HepG2 (cell line): ENCODE data around the gene IL1RAP. TPM values are rescaled to one million over a fixed set of nuclear protein-coding genes. Genes with fewer than 3 reads are reported as not detected.

ENCODE experiments used
- FOXJ3 ChIP-seq: sonication (generic); formaldehyde crosslinking; IDR thresholded peaks from 2 replicates; pipeline ENCODE4 v1.4.0; 2020; ENCODE audit warnings: missing genetic modification reagents, mild to moderate bottlenecking, borderline replicate concordance
- IRX3 ChIP-seq: sonication (generic); formaldehyde crosslinking; IDR thresholded peaks from 2 replicates; pipeline ENCODE4 v1.8.1; 2023; ENCODE audit warnings: mild to moderate bottlenecking, low read depth, missing genetic modification reagents, borderline replicate concordance
- MED1 ChIP-seq: sonication (generic); formaldehyde crosslinking; IDR thresholded peaks from 2 replicates; pipeline ENCODE4 v1.4.0; 2020; ENCODE audit warnings: missing genetic modification reagents
- MXD4 ChIP-seq: IDR thresholded peaks from 2 replicates; pipeline ENCODE4 v1.6.1; 2016; ENCODE audit warnings: mild to moderate bottlenecking, missing biosample characterization, missing genetic modification reagents
- PLSCR1 ChIP-seq: sonication (generic); formaldehyde crosslinking; IDR thresholded peaks from 2 replicates; pipeline ENCODE4 v1.5.0; 2020; ENCODE audit warnings: missing genetic modification reagents, mild to moderate bottlenecking, borderline replicate concordance
- PRMT3 ChIP-seq: sonication (generic); formaldehyde crosslinking; IDR thresholded peaks from 2 replicates; pipeline ENCODE4 v1.8.1; 2022; ENCODE audit warnings: low read depth, mild to moderate bottlenecking, moderate library complexity, missing genetic modification reagents, borderline replicate concordance
- THAP11 ChIP-seq: IDR thresholded peaks from 2 replicates; pipeline ENCODE4 v1.6.1; 2016; ENCODE audit warnings: missing biosample characterization, missing genetic modification reagents
- TMF1 ChIP-seq: sonication (generic); formaldehyde crosslinking; IDR thresholded peaks from 2 replicates; pipeline ENCODE4 v1.8.1; 2022; ENCODE audit warnings: low read depth, missing genetic modification reagents
- XBP1 ChIP-seq: sonication (generic); formaldehyde crosslinking; IDR thresholded peaks from 2 replicates; pipeline ENCODE4 v1.5.0; 2020; ENCODE audit warnings: missing genetic modification reagents
- ZFP1 ChIP-seq: IDR thresholded peaks from 2 replicates; pipeline ENCODE4 v1.6.1; 2016
- ZMAT3 ChIP-seq: sonication (generic); formaldehyde crosslinking; conservative IDR thresholded peaks from 2 replicates; pipeline ENCODE4 v1.7.0; 2021; ENCODE audit warnings: missing genetic modification reagents
- ZNF20 ChIP-seq: sonication (generic); formaldehyde crosslinking; IDR thresholded peaks from 2 replicates; pipeline ENCODE4 v1.4.0; 2020; ENCODE audit warnings: mild to moderate bottlenecking, moderate library complexity, missing genetic modification reagents
- ZNF547 ChIP-seq: sonication (generic); formaldehyde crosslinking; IDR thresholded peaks from 2 replicates; pipeline ENCODE4 v1.5.1; 2020; ENCODE audit warnings: mild to moderate bottlenecking, missing genetic modification reagents
- ZNF788 ChIP-seq: sonication (generic); formaldehyde crosslinking; IDR thresholded peaks from 2 replicates; pipeline ENCODE4 v1.5.0; 2020; ENCODE audit warnings: mild to moderate bottlenecking, missing genetic modification reagents, borderline replicate concordance
- polyA plus RNA-seq, 8 experiments: library from polyadenylated mRNA; depleted of rRNA in 3 of 8; stranded (reverse) in 7 of 8; unstranded in 1 of 8; fragments of >200 nt; fragmentation: Illumina TruSeq in 4 of 8; extraction: Trizol in 4 of 8; gene quantifications; 2 replicates each; pipeline versions ENCODE4 v1.2.1 to v1.2.3, GENCODE V29; 2011 to 2016; ENCODE audit warnings: low read depth in 4 of 8, missing spikeins in 1 of 8, mixed read lengths in 1 of 8; ENCODE audit not compliant: insufficient read depth in 1 of 8
- total RNA-seq, 5 experiments: library from RNA; depleted of rRNA; stranded (reverse); fragments of >200 nt; fragmentation: Illumina TruSeq; extraction: Trizol; gene quantifications; 2 replicates each; pipeline ENCODE4 v1.2.3, GENCODE V29; 2016; ENCODE audit warnings: low read depth in 1 of 5
- TF ChIP-seq, protein P1 (sequence below): IDR thresholded peaks from 2 replicates; pipeline ENCODE4 v1.6.1; 2016; ENCODE audit warnings: low read depth, missing genetic modification reagents, missing compliant biosample characterization
- TF ChIP-seq, protein P2 (sequence below): sonication (generic); formaldehyde crosslinking; IDR thresholded peaks from 2 replicates; pipeline ENCODE4 v1.5.1; 2020; ENCODE audit warnings: mild to moderate bottlenecking, moderate library complexity, missing genetic modification reagents
- TF ChIP-seq, protein P3 (sequence below): sonication (generic); formaldehyde crosslinking; IDR thresholded peaks from 2 replicates; pipeline ENCODE4 v1.4.0; 2020; ENCODE audit warnings: missing genetic modification reagents

Gene IL1RAP
- total and polyA plus RNA-seq, 2 of the 13 experiments (the other 11 are each of a cell fraction or from before 2014, with no cell fraction given) = 18.3 to 54.9 TPM

DNA sequence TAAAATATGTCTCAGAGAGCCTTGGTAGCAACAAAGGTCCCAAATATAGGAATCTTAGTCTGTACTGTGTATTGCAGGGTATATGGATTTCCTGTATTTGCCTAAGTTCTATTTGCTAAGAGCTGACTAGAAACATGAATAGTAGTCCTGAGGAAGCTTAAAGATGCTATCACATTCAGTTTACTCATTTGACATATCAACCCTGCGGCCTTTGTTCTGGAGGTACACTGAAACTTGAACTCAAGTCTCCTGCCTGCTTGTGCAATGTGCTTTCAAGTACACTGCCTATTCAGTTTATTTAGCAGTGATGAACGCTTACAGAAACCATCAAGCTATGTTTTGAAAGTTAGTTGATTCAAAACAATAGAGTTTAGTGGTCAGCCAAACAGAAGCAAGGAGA is 21.1 kb downstream of the IL1RAP start (continued):
- TF ChIP-seq PLSCR1 (CRISPR knock-in tag) (no peak), FOXJ3 (CRISPR knock-in tag) (peak; percentile 81; the same call in 1 of the 2 replicates), TMF1 (CRISPR knock-in tag) (no peak), IRX3 (CRISPR knock-in tag) (no peak), MXD4 (peak; percentile 51; the same call in 1 of the 2 replicates), XBP1 (CRISPR knock-in tag) (no peak), MED1 (CRISPR knock-in tag) (peak; percentile 86), ZNF788 (CRISPR knock-in tag) (no peak; the same call in 1 of the 2 replicates), ZNF547 (no peak), PRMT3 (CRISPR knock-in tag) (0 out of 2 replicates have a peak, but pooled peaks have one; percentile 34), ZMAT3 (0 out of 2 replicates have a peak, but pooled peaks have one; percentile 24), ZNF20 (no peak), ZFP1 (CRISPR knock-in tag) (0 out of 2 replicates have a peak, but pooled peaks have one; percentile 43), THAP11 (CRISPR knock-in tag) (peak; percentile 63)
- TF ChIP-seq, protein P1, sequence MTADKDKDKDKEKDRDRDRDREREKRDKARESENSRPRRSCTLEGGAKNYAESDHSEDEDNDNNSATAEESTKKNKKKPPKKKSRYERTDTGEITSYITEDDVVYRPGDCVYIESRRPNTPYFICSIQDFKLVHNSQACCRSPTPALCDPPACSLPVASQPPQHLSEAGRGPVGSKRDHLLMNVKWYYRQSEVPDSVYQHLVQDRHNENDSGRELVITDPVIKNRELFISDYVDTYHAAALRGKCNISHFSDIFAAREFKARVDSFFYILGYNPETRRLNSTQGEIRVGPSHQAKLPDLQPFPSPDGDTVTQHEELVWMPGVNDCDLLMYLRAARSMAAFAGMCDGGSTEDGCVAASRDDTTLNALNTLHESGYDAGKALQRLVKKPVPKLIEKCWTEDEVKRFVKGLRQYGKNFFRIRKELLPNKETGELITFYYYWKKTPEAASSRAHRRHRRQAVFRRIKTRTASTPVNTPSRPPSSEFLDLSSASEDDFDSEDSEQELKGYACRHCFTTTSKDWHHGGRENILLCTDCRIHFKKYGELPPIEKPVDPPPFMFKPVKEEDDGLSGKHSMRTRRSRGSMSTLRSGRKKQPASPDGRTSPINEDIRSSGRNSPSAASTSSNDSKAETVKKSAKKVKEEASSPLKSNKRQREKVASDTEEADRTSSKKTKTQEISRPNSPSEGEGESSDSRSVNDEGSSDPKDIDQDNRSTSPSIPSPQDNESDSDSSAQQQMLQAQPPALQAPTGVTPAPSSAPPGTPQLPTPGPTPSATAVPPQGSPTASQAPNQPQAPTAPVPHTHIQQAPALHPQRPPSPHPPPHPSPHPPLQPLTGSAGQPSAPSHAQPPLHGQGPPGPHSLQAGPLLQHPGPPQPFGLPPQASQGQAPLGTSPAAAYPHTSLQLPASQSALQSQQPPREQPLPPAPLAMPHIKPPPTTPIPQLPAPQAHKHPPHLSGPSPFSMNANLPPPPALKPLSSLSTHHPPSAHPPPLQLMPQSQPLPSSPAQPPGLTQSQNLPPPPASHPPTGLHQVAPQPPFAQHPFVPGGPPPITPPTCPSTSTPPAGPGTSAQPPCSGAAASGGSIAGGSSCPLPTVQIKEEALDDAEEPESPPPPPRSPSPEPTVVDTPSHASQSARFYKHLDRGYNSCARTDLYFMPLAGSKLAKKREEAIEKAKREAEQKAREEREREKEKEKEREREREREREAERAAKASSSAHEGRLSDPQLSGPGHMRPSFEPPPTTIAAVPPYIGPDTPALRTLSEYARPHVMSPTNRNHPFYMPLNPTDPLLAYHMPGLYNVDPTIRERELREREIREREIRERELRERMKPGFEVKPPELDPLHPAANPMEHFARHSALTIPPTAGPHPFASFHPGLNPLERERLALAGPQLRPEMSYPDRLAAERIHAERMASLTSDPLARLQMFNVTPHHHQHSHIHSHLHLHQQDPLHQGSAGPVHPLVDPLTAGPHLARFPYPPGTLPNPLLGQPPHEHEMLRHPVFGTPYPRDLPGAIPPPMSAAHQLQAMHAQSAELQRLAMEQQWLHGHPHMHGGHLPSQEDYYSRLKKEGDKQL (CRISPR knock-in tag) = peak; percentile 80; the same call in 1 of the 2 replicates
- TF ChIP-seq, protein P2, sequence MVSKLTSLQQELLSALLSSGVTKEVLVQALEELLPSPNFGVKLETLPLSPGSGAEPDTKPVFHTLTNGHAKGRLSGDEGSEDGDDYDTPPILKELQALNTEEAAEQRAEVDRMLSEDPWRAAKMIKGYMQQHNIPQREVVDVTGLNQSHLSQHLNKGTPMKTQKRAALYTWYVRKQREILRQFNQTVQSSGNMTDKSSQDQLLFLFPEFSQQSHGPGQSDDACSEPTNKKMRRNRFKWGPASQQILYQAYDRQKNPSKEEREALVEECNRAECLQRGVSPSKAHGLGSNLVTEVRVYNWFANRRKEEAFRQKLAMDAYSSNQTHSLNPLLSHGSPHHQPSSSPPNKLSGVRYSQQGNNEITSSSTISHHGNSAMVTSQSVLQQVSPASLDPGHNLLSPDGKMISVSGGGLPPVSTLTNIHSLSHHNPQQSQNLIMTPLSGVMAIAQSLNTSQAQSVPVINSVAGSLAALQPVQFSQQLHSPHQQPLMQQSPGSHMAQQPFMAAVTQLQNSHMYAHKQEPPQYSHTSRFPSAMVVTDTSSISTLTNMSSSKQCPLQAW = no peak
- TF ChIP-seq, protein P3, sequence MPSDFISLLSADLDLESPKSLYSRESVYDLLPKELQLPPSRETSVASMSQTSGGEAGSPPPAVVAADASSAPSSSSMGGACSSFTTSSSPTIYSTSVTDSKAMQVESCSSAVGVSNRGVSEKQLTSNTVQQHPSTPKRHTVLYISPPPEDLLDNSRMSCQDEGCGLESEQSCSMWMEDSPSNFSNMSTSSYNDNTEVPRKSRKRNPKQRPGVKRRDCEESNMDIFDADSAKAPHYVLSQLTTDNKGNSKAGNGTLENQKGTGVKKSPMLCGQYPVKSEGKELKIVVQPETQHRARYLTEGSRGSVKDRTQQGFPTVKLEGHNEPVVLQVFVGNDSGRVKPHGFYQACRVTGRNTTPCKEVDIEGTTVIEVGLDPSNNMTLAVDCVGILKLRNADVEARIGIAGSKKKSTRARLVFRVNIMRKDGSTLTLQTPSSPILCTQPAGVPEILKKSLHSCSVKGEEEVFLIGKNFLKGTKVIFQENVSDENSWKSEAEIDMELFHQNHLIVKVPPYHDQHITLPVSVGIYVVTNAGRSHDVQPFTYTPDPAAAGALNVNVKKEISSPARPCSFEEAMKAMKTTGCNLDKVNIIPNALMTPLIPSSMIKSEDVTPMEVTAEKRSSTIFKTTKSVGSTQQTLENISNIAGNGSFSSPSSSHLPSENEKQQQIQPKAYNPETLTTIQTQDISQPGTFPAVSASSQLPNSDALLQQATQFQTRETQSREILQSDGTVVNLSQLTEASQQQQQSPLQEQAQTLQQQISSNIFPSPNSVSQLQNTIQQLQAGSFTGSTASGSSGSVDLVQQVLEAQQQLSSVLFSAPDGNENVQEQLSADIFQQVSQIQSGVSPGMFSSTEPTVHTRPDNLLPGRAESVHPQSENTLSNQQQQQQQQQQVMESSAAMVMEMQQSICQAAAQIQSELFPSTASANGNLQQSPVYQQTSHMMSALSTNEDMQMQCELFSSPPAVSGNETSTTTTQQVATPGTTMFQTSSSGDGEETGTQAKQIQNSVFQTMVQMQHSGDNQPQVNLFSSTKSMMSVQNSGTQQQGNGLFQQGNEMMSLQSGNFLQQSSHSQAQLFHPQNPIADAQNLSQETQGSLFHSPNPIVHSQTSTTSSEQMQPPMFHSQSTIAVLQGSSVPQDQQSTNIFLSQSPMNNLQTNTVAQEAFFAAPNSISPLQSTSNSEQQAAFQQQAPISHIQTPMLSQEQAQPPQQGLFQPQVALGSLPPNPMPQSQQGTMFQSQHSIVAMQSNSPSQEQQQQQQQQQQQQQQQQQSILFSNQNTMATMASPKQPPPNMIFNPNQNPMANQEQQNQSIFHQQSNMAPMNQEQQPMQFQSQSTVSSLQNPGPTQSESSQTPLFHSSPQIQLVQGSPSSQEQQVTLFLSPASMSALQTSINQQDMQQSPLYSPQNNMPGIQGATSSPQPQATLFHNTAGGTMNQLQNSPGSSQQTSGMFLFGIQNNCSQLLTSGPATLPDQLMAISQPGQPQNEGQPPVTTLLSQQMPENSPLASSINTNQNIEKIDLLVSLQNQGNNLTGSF (CRISPR knock-in tag) = no peak
